Liver (tissue), 2 donors: ENCODE results near the gene TFDP1.

ENCODE experiments used
- TF ChIP-seq, protein P1 (sequence below): fragments of 150-350 bp; IDR thresholded peaks from 2 replicates; pipeline ENCODE4 v1.5.1; 2017; ENCODE audit warnings: improper control_type of control experiment, low read depth, low read length; ENCODE audit not compliant: missing input control
- TF ChIP-seq, protein P2 (sequence below): IDR thresholded peaks from 2 replicates; pipeline ENCODE4 v1.6.1; 2016; ENCODE audit warnings: antibody characterized with exemption
- donor health status: healthy.

DNA sequence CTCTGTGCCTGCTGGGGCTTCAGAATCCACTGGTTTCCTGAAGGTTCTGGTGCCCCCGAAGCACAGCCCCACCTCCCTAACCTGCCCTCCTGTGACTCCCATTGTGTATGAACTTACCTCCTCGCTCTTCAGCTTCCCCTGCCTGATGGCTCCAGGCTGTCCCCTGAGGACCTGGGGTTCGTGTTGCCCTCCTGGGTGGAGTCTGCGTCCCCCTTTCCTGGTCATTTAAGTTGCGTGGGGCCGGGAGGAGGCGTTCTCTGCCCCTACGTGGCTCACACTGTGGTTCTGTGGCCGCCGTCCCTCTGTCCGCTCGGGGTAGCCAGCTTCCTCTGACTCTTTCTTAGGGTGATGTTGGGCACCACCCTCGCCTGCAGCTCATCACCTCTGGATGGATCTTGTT lies 13.9 kb downstream of the TFDP1 start:
- TF ChIP-seq, protein P1, sequence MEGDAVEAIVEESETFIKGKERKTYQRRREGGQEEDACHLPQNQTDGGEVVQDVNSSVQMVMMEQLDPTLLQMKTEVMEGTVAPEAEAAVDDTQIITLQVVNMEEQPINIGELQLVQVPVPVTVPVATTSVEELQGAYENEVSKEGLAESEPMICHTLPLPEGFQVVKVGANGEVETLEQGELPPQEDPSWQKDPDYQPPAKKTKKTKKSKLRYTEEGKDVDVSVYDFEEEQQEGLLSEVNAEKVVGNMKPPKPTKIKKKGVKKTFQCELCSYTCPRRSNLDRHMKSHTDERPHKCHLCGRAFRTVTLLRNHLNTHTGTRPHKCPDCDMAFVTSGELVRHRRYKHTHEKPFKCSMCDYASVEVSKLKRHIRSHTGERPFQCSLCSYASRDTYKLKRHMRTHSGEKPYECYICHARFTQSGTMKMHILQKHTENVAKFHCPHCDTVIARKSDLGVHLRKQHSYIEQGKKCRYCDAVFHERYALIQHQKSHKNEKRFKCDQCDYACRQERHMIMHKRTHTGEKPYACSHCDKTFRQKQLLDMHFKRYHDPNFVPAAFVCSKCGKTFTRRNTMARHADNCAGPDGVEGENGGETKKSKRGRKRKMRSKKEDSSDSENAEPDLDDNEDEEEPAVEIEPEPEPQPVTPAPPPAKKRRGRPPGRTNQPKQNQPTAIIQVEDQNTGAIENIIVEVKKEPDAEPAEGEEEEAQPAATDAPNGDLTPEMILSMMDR, result no peak
- TF ChIP-seq, protein P2, sequence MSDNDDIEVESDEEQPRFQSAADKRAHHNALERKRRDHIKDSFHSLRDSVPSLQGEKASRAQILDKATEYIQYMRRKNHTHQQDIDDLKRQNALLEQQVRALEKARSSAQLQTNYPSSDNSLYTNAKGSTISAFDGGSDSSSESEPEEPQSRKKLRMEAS, result no peak
